H4 (cell line): ENCODE measurements around the gene CDC42EP2. TPM values are rescaled to one million over a fixed set of nuclear protein-coding genes. Genes with fewer than 3 reads are reported as not detected.
"Not testable (repeated sequence)": the region's sequence is repeated elsewhere in the genome, so short reads cannot be mapped to it uniquely, and the experiment has no call there.

Source experiments
- DNase-seq: peaks from one replicate; pipeline ENCODE4 v3.0.0-alpha.2; 2015; ENCODE audit warnings: low spot score
- total RNA-seq: library from RNA; depleted of rRNA; stranded (reverse); fragments of >200 nt; shearing (Covaris generic); gene quantifications from 2 replicates; pipeline ENCODE4 v1.2.3, GENCODE V29; 2014

Gene CDC42EP2
- total RNA-seq, 1 experiment from 2014 or later = 2.5 TPM

DNA sequence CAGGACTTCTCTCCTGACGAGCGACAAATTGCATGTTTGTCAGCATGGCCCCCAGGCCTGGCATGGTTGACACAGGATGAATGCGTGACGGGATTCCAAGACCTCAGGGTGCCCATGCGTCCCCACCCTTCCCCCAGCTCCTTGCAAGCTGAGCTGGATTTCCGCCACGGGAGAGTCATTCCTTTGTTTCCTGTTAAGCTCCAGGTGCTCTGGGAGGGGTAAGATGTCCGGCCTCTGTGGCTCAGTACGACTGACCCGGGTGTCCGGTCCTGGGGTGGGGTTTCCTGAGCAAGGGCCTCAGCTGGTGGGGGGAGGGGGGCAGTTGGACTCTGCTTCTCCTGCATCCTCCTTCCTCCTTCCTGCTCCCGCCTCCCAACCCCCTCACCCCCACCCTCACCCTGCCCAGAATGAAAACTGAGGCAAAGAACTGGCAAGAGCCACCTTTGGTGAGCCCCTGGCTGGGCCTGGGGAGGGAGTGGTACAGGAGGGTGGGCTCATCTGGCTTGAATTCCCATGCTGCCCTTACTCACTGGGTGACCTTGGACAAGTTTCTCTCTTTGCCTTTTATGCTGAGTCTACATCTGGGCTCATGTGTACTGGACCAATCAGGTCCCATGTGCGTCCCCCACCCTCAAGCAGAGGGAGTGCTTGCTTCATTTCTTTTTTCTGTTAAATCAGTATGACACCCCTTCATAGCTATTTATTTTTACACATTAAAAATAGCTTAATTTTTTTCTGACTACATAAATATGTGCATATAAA lies 2.5 kb downstream of the CDC42EP2 start:
- no peak for DNase-seq

DNA sequence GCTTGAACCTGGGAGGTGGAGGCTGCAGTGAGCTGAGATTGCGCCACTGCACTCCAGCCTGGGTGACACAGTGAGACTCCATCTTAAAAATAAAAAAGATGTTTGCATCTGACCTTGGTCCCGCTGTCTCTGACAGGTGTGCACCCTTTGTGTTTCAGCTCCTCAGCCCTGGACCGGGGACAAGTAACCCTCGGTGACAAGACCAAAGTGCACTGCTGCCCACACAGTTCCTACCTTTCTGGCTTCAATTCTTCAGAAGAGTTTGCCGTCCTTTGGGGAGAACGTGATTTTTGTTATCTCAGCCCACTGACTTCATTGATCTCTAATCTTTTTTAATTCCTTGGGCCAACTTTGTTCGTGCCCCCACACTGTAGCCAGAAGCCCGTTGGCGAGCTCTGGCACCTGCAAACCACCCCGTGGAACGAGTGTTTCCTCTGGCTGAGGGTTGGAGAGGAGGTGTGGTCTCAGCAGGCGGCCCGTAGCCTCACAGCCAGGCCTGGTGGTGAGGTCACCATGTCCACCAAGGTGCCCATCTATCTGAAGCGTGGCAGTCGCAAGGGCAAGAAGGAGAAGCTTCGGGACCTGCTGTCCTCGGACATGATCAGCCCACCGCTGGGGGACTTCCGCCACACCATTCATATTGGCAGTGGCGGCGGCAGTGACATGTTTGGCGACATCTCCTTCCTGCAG lies 5.9 kb downstream of the CDC42EP2 start:
- DNase-seq = no peak

DNA sequence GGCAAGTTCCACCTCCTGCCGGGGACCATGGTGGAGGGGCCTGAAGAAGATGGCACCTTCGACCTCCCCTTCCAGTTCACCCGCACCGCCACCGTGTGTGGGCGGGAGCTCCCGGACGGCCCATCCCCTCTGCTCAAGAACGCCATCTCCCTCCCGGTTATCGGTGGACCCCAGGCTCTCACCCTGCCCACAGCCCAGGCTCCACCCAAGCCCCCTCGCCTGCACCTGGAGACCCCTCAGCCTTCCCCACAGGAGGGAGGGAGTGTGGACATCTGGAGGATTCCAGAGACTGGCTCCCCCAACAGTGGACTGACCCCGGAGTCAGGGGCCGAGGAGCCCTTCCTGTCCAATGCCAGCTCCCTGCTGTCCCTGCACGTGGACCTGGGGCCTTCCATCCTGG lies 6.4 kb downstream of the CDC42EP2 start:
- no peak for DNase-seq

DNA sequence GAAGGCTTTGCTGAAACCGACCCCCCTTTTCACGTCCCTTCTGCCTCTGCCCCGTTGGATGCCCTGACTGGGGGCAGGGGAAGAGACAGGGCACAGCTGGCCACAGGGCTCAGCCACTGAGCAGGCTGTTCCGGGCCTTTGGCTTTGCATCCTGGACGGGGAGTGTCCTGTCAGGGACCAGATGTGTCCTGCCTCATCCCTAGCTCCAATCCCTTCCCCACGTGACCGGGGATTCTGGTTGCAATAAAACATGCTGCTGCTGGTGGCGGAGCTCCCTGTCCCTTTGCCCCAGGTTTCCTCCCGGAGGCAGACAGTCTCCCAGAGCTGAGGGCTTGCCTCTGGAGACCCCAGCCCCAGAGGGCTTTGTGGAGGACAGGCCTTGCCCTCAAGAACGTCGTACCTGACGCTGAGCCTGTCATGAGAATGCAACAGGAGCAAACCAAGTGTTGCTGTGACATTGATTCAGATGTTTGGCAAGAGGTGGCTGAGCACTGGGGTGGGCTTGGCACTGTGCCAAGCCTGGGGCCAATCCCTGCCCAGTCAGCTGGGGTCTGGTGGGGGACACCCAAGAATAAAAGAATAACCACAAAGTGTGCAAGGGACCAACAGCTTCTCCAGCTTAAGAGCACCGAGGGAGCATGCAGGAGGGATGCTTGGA lies 7.3 kb downstream of the CDC42EP2 start:
- DNase-seq = no peak

DNA sequence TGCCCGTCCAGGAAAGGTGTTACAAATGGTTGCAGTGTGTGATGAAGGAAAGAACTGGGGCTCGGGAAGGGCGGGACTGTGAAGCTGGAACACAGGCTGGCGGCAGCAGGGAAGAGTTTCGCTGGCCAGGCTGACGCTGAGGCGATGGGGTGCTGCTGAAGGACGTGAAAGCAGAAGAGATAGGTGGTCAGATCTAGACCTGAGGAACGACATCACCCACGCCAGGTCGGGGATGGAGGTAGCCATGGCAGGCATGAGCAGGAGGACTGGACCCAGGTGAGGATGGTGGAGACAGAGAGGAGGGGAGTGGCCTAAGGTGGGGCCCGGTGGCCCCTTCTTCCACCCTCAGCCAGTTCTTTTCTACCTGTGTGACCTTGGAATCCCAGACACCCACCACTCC lies 9.1 kb downstream of the CDC42EP2 start:
- no peak for DNase-seq

DNA sequence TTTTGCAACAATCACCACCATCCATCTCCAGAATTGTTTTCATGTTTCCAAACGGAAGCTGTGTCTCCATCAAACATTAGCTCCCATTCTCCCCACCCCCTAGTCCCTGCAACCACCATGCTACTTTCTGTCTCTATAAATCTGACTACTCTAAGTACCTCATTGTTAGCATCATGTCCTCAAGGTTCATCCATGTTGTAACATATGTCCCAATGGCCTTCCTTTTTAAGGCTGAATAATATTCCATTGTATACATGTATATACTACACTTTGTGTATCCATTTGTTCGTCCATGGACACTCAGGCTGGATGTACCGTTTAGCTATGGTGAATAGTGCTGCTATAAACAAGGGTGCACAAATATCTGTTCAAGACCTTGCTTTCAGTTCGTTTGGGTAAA lies 10.8 kb downstream of the CDC42EP2 start:
- DNase-seq = no peak

DNA sequence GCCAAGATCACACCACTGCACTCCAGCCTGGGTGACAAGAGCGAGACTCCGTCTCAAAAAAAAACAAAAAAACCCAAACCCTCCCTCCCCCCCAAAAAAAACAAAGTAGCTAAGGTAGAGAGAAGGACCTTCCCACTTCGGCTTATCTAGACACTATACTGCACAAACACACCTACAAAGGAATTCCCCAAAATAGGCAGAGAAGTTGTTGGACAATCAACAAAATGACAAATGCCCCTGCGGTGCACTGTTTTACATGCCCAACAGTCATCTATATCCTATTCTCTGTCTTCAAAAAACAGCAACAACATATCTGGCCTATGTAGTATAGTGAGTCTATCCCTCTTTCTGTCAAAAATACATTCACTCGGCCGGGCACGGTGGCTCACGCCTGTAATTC lies 12.4 kb downstream of the CDC42EP2 start:
- no peak for DNase-seq

DNA sequence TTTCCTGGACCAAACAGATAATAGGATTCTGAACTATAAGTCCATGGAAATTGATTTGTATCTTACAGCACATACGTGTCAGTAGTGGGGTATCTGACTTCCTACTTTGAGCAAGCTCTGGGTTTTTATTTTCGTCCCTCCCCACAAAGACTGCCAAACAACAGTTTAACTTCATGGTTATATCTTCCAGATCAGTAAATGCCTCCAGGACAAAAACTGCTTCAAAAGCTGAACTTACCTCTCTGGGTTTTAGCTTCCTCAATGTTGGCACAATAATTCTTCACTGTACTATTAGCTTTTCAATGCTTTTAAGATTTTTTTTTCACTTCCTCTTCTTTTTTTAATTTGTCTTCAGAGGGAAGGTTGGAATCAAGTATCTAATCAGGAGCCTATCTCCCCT lies 14.8 kb downstream of the CDC42EP2 start:
- no peak for DNase-seq

DNA sequence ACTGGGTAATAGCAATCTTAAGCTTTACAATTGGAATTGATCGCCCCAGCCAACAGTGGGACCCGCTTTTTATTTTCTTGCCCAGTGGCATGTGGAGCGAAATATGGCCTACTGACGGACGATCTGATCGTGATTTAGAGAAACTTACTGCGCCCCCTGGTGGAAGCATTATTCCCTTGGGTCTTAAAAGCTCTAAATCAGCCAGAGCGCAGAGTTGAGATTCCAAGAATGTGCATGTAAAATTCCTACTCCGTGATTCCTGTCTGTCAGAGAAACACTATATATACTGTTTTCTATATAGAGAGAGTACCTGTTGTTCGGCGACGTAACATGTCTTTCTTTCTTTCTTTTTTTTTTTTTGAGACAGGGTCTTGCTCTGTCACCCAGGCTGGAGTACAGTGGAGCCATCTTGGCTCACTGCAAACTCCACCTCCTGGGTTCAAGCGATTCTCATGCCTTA lies 15.3 kb downstream of the CDC42EP2 start:
- peak; percentile 75 for DNase-seq

DNA sequence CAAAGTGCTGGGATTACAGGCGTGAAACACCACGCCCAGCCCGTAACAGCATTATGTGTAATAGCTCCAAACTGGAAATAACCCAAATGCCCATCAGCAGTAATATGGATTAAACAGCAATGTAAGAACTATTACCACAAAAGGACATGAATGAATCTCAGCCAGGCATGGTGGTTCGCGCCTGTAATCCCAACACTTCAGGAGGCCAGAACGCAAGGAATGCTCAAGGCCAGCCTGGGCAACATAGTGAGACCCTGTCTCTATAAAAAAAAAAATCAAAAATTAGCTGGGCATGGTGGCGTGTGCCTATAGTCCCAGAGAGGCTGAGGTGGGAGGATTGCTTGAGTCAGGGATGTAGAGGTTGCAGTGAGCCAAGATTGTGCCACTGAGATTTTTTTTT lies 15.9 kb downstream of the CDC42EP2 start:
- DNase-seq = no peak

DNA sequence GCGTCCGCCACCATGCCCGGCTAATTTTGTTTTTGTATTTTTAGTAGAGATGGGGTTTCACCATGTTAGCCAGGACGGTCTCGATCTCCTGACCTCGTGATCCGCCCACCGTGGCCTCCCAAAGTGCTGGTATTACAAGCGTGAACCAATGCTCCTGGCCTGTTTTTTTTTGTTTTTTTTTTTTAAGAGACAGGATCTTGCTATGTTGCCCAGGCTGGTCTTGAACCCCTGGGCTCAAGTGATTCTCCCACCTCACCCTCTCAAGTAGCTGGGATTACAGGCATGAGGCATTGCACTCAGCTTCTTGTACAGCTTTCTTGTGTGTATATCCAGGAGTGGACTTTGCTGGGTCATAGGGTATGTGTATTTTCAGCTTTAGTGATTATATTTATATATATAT lies 17.9 kb downstream of the CDC42EP2 start:
- DNase-seq = not testable (repeated sequence)

DNA sequence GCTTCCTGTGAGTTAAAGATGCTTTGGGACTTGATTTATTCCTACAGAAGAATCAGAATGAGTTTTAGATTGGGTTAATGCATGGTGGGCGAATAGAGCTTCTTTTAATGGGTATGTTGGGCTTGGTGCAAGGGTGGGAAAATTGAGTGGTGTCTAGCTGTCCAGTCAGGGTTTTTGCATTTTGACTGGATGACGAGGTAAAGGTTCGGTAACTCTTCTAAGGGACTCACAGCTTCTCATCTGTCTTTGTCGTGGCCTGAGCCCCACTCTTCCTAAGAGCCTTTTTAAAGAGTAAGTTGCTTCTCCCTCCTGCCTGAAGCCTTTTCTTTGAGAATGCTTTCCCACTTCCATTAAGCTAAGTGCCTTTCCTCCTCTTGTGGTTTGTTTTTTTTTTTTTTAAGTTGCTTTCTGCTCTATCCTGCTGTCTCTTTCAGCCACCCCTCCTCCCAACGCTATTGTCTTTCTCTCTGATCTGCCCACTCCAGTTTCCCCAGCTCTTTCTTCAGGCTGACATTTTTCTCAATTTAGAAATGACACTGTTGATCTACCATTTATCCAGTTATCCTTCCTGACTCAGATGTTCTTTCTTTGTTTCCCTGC lies 20.1 kb downstream of the CDC42EP2 start:
- no peak for DNase-seq

DNA sequence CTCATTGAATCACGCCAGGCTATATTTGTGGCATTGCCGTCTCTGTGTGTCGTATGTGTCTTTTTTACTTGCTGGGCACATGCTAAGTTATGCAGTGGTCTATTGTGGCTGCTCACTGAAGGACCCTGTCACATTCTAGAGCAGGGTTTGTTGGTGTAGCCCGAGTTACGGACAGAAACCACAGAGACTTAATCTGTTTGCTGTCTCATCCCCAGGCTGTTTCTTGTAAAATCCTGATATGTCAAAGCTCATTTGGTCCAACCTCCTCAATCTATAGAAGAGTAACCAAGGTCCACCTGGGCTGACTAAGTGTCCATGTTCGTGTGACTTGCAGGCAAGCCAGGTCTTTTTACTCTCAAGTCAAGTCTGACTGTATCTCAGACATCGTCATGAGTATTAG lies 24.0 kb downstream of the CDC42EP2 start:
- DNase-seq = no peak

DNA sequence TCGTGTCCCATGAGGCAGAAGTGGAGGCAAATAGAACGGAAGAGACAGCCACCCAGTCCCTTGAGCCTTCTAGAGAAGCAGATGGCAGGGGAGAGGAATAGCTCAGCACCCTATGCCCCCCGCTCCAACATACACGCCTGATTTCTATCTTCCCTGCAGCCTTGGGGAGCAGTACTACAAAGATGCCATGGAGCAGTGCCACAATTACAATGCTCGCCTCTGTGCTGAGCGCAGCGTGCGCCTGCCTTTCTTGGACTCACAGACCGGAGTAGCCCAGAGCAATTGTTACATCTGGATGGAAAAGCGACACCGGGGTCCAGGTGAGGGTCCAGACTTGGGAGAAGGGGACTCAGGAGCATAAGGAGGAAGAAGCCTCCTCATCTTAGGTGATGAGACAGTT lies 25.6 kb downstream of the CDC42EP2 start:
- no peak for DNase-seq

DNA sequence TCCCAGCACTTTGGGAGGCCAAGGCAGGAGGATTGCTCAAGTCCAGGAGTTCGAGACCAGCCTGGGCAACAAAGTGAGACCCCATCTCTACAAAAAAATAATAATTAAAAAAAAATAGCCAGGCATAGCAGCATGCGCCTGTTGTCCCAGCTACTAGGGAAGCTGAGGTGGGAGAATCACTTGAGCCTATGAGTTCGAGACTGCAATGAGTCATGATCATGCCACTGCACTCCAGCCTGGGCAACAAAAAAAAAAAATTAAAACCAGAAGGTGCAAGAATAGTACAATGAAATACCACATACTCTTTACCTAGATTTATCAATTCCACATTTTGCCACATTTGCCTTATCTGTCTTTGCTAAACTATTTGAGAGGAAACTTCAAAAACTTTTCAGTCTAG lies 27.2 kb downstream of the CDC42EP2 start:
- no peak for DNase-seq

DNA sequence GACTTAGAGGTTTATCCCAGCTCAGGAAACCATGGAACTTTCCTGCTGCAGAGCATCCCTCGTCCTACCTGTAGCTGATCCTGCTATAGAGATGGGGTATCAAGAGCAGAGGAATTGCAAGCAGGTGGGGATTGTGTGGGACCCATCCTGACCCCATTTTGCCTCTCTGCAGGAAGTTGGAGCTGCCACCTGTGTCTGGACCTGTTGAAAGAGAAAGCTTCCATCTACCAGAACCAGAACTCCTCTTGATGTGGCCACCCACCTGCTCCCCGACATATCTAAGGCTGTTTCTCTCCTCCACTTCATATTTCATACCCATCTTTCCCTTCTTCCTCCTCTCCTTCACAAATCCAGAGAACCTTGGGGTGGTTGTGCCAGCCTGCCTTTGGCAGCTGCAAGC lies 36.8 kb downstream of the CDC42EP2 start:
- no peak for DNase-seq

DNA sequence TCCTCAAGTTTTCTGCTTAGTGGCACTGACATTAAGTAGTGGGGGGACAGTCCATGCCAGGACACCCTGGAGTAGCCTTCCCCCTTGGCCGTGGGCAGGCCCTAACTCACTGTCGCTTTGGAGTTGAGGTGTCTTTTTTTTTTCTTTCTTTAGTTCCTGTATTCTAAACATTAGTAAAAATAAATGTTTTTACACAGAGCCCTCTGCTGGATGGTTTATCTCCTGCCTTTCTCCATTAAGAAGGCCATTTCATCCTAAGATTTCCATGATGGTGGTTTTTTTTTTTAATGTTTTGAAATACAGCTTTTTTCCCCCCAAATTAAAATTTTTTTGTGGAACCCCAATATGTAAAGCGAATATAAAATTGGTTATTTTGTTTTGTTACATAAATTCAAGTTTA lies 38.1 kb downstream of the CDC42EP2 start:
- no peak for DNase-seq

DNA sequence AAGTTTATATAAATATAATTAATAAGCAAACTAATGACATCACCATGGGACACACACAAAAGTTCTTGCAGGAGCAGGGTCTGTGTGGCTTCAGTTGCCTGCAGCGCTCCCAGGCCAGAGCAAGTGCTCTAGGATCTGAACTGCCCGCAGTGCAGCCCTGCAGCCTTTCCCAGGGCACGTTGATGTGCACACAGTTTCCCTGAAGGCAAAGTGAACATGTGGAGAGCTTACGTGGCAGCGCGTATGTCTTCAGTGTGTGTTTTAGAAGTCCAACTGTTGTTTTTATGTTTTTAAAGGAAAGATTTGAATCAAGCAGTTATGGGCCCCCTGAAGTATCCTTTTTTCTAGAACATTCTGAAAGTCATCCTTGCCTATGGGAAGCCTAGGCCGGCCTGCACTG lies 38.7 kb downstream of the CDC42EP2 start:
- no peak for DNase-seq

DNA sequence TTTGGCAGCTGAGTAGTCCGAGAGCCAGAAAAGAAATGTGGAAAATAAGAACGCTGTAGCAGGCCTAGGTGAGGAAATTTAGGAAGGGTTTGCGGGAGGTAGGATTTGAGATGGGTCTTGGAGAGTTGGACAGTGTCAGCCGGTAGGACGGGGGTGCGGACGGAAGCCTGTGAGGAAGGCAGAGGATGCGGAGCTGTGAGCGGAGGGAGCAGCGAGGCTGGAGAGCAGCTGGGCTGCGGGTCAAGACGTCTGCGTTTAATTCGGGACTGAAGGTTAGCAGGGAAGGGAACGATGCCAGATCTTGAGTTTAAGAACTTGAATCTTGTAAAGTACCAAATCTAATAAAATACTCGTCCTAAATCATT lies 39.2 kb downstream of the CDC42EP2 start:
- DNase-seq = no peak

DNA sequence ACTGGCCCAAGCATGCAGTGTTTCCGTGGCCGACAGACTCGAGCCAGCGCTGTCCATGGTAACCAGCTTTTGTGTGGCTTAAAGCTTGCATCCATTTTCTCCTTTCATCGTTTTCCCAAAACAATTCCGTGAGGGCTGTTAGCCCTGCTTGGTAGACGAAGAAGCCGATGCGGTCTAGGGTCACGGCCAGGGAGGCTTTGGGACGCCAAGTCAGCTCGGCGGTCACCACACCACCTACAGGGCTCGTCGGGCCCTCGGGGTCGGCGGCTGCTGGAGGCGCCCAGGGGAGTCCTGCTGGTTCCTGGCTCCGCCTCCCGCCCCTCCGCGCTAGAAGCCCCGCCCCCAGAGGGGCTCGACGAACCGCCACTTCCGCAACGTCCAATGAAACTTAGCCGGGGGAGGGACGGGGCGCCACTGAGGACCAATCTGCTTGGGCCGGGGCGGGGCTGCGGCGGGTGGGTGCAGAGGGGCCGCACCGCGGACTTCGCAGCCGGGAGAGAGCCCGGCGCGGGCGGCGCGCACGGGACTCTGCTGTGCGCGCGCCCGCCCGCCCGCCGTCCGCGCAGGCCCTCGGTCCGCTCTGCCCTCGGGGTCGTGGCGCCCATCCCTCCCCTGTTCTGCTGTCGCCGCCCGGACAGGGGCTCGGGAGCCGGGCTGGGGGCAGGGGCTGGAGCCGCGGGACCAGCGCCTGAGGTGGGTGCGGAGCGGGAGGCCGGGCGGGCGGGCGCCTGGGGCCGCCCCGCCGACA lies 39.8 kb downstream of the CDC42EP2 start, which contains the start of gene TIGD3:
TIGD3 (plus strand) TSS at position 487 of the 748 bp plus-strand sequence. CDS start 1,058 bp downstream, outside the sequence.
- peak; percentile 90 for DNase-seq

DNA sequence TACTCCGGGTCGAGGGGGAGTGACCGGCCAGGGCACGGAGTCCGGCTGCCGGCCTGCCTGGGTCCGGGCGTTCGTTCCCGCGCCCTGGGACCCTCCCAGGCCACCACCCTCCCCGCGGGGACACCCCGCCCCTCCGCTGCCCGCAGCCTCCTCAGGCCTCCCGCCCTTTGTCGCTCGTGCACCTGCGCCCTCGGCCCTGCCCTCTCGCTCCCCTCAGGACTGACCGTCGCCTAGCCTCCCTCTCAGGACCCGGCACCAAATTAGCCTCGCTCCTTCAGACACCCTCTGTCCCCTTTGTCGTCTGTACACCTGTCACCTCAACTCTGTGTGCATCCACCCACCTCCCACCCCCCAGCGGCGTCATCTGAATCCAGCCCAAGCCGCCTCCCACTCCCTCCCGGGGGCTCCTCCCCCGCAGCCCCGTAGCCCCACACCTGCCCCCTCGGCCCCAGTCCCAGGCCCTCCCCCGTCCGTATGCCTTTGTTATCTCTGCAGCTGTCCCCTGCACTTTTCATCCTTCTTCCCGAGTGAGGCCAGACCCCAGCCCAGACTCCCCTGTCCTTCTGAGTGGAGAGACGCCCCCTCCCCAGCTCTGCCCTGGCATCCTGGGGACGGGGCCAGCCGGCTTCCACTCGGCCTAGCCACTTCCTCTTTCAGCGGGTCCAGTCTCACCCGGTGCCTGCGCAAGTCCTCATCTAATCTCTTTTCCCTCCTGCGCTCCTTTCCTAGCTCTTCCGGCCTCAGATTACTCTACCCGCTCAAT lies 40.5 kb downstream of the CDC42EP2 start:
- no peak for DNase-seq
